HG02642 (cell line): ENCODE measurements around the gene CASP6.
A peak's percentile ranks its signal among the peaks of the same experiment; 100 is the strongest.

Source experiments
- ATAC-seq: cut with Tn5 transposase; IDR thresholded peaks from one replicate; pipeline ENCODE4 v1.9.1; 2021; ENCODE audit warnings: mild to moderate bottlenecking; ENCODE audit not compliant: unreplicated experiment, poor library complexity

Gene CASP6

GRCh38 chr4:109702950-109703663 is at the start of gene CASP6:
Gene CASP6, minus strand, starts transcription at chr4:109703445. Its CDS starts 50 bp downstream, at chr4:109703395.
- ATAC-seq: peak; percentile 80

- no peak for ATAC-seq
Measured at GRCh38 chr4:109752525-109752924, 49.3 kb upstream of the CASP6 start.

GRCh38 chr4:109751852-109752251 is 48.6 kb upstream of the CASP6 start:
- no peak for ATAC-seq

GRCh38 chr4:109750652-109751244 is 47.5 kb upstream of the CASP6 start:
- no peak for ATAC-seq

- ATAC-seq: no peak
Measured at GRCh38 chr4:109749388-109750082, 46.3 kb upstream of the CASP6 start.

GRCh38 chr4:109748114-109748513 is 44.9 kb upstream of the CASP6 start:
- no peak for ATAC-seq

GRCh38 chr4:109746728-109747127 is 43.5 kb upstream of the CASP6 start:
- ATAC-seq: no peak

- no peak for ATAC-seq
Measured at GRCh38 chr4:109745830-109746229, 42.6 kb upstream of the CASP6 start.

- ATAC-seq: no peak
Measured at GRCh38 chr4:109739547-109739946, 36.3 kb upstream of the CASP6 start.

GRCh38 chr4:109738104-109738872 is 35.0 kb upstream of the CASP6 start:
- no peak for ATAC-seq

- ATAC-seq: no peak
Measured at GRCh38 chr4:109735566-109736365, 32.5 kb upstream of the CASP6 start.

GRCh38 chr4:109733728-109734127 is 30.5 kb upstream of the CASP6 start:
- ATAC-seq: no peak

GRCh38 chr4:109730619-109731545 is 27.6 kb upstream of the CASP6 start:
- no peak for ATAC-seq

- peak; percentile 88 for ATAC-seq
Measured at GRCh38 chr4:109729718-109730618, 26.7 kb upstream of the CASP6 start, which contains the start of gene PLA2G12A. Gene PLA2G12A, minus strand, starts transcription at chr4:109730070. Its CDS starts 261 bp downstream, at chr4:109729809.

- ATAC-seq: no peak
Measured at GRCh38 chr4:109729117-109729717, 26.0 kb upstream of the CASP6 start.

- no peak for ATAC-seq
Measured at GRCh38 chr4:109728385-109728784, 25.1 kb upstream of the CASP6 start.

GRCh38 chr4:109723110-109723509 is 19.9 kb upstream of the CASP6 start:
- no peak for ATAC-seq
